OCI-LY3 (cell line): Measurements from ENCODE around the gene COG1.

Source experiments
- EZH2phosphoT487 ChIP-seq: fragments of 200-600 bp; shearing (Covaris generic); IDR thresholded peaks from 2 replicates; pipeline ENCODE4 v1.6.1; 2018; ENCODE audit warnings: antibody characterized with exemption, mixed run types, low read depth
- TF ChIP-seq, protein P1 (sequence below): fragments of 200-600, 300-600 bp; sonication (generic); IDR thresholded peaks from 2 replicates; pipeline ENCODE4 v1.5.1; 2014; ENCODE audit warnings: antibody characterized with exemption, low read length, low read depth

DNA sequence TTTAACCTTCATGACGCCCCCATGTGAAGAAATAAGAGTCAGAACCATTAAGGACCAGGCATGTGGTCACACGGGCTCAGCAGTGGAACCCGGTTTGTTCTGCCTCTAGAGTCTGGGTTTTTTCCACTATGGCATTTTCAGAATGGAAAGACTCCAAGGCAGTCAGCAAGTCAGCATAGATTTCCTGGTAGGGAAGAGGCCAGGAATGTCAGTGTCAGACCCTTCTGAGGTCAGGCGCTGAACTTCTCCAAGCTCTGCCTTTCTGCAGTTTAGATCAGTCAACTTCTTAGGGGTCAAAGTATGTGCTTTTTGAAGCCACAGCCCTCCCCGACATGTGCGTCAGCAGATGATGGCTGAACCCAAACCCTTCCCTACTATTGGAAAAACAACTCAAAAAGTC, 24.2 kb upstream of the COG1 start:
- TF ChIP-seq, protein P1, sequence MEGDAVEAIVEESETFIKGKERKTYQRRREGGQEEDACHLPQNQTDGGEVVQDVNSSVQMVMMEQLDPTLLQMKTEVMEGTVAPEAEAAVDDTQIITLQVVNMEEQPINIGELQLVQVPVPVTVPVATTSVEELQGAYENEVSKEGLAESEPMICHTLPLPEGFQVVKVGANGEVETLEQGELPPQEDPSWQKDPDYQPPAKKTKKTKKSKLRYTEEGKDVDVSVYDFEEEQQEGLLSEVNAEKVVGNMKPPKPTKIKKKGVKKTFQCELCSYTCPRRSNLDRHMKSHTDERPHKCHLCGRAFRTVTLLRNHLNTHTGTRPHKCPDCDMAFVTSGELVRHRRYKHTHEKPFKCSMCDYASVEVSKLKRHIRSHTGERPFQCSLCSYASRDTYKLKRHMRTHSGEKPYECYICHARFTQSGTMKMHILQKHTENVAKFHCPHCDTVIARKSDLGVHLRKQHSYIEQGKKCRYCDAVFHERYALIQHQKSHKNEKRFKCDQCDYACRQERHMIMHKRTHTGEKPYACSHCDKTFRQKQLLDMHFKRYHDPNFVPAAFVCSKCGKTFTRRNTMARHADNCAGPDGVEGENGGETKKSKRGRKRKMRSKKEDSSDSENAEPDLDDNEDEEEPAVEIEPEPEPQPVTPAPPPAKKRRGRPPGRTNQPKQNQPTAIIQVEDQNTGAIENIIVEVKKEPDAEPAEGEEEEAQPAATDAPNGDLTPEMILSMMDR, result no peak
- TF ChIP-seq EZH2phosphoT487, result no peak
